Effector CD4-positive, alpha-beta T cell (primary cell): ENCODE measurements around the gene UXT.
"Not testable (repeated sequence)": the region's sequence is repeated elsewhere in the genome, so short reads cannot be mapped to it uniquely, and the experiment has no call there.

Experiments
- DNase-seq: peaks from one replicate; pipeline ENCODE4 v3.0.0-alpha.2; 2020

Gene UXT

GRCh38 chrX:47613082-47613481, 45.9 kb downstream of the UXT start:
- no peak for DNase-seq

DNA sequence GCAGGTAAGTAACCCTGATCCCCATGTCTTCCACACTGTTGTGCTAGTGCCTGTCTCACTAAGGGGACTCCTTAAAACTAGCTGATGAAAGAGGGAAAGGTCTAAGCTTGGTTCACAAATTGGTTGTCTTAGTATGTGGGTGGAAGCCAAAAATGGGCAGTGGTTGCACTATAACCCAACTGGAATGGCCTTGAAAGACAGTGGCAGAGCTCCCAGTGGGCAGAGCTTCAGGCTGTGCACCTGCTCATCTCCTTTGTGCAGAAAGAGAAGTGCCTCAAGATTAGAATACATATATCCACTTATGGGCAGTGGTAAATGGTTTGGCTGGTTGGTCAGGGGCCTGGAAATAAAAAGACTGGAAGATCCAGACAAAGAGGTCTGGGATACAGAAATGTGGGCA, 46.6 kb downstream of the UXT start:
- no peak for DNase-seq

GRCh38 chrX:47611926-47612325, 47.1 kb downstream of the UXT start:
- no peak for DNase-seq

GRCh38 chrX:47611489-47611888, 47.5 kb downstream of the UXT start:
- no peak for DNase-seq

DNA sequence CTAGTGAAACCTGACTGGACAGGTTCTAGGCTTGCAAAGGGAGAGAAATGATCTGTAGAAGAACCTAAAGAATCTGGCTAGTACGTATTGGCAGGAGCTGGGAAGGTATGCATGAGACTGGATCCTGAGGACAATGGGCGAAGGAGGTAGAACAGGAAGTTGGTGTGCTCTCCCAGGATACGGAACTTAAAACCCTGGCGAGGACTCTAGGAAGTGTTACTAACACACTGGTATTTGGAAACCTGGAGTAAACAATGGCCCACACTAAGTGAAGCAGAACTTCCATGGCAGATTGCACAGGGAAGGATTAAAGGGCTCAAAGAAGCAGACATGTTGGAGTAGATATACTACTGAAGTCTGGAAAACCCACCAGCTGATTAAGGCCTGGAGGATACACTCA, 48.5 kb downstream of the UXT start:
- DNase-seq: no peak

GRCh38 chrX:47608130-47608810, 50.7 kb downstream of the UXT start:
- no peak for DNase-seq

DNA sequence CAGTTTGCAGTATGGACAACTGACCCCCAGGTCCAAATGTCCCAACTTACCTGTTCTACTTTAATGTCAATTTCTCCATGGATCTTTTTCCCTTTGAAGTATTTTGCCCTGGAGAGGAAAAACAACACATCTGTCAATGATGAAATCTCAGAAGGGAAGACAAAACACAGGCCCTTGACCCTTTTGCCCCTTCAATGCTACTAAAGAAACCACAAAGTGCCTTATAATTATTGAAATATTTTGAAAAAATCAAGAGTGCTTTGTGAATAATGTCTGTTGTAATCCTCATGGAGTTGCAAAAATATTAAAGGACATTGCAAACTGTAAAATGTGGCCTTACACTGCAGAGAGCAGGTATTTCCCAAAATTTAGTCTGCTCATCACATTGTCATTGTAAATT, 51.9 kb downstream of the UXT start:
- DNase-seq: no peak

GRCh38 chrX:47605024-47605423, 54.0 kb downstream of the UXT start:
- no peak for DNase-seq

- not testable (repeated sequence) for DNase-seq
These were observed 55.9 kb downstream of the UXT start for GRCh38 chrX:47603125-47603524.
